ENCODE measurements around the gene NCF4. TPM values are rescaled to one million over a fixed set of nuclear protein-coding genes. Genes with fewer than 3 reads are reported as not detected.

Gene NCF4
- polyA plus RNA-seq (ENCODE audit: low read depth in 6 of 6): 100 to 1,000 TPM in 1 of 6 donors, 10 to 100 TPM in 5; 62.7 to 103 (median 95.9) TPM

DNA sequence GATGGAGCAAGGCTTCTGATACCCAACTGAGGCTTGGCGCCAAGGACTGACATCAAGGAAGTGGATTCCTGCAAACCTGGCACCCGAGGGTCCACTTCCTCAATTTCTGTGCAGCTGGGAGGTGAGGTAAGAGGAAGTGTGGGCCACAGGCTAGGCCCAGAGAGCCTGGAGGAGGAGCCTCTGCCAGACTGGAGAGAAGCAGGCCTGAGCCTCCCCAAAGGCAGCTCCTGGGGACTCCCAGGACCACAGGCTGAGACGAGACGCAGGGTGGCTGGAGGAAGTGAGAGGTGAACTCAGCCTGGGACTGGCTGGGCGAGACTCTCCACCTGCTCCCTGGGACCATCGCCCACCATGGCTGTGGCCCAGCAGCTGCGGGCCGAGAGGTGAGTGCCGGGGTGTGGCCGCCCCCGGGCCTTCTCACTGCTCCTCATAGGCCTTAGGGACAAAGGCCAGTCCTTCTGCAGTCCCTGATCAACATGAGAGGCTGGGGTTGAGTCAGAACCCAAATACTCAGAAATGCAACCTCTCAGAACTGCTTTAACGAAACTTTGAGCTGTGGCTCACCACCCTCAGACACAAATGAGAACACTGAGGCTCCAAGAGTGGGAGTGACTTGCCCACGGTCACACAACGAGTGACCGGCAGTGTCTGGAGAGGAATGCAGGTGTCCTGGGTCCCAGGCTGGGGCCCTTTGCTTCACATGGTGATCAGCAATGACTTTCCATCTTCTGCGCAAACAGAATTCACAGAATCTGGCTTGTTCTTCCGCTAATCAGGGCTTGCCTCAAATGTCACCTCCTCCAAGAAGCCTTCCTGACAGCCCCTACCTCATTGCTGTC lies at the start of gene NCF4:
Gene NCF4 (plus strand): TSS at position 186 of the 839 bp plus-strand sequence. CDS start 166 bp downstream, at position 352.
- peaks cover 16 to 24% of the 10 kb centered on the region in 2 donors for H3K36me3 Mint-ChIP-seq
- peaks cover 51 to 63% (median 62%) of the 10 kb centered on the region in 3 donors for H3K4me1 Mint-ChIP-seq
- H3K4me3 Mint-ChIP-seq: peak within 1 kb of the TSS; percentile 70 to 92 (median 87)
- peak; percentile 91 to 93 for ATAC-seq (ENCODE audit: low read depth in 2 of 2)
- H3K9me3 Mint-ChIP-seq: peaks cover 0 to 5% (median 0%) of the 10 kb centered on the region in 7 donors
- H3K27ac Mint-ChIP-seq: peak within 1 kb of the TSS; percentile 74 to 99 (median 97)
- DNase-seq: peak; percentile 87
- no peaks in the 10 kb centered on the region for H3K27me3 Mint-ChIP-seq

DNA sequence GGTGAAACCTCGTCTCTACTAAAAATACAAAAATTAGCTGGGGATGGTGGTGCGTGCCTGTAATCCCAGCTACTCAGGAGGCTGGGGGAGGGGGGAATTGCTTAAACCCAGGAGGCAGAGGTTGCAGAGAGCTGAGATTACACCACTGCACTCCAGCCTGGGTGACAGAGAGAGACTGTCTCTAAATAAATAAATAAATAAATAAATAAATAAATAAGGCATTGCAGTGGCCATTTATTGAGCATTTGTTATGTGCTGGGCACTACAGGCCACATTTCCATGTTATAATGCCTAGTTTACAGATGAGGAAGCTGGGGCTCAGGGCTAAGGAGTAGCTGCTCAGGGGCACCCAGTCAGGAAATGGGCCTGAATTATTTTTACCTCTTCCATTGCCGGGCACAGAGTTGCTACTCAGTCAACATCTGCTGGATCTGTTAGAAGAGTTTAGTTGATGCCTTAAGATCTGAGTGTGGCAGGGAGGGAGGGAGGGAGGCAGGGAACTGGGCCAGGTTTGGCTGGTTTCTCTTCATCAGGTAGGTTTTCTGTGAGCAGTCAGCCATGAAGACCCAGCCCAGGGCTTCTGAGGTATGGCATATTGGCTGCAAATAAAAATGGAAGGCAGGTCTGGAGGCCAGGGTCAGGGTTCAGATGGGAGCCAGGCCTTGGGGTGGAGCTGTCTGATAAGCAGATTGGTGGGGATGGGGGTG lies 49.6 kb upstream of the NCF4 start:
- no peaks in the 10 kb centered on the region for H3K9me3 Mint-ChIP-seq
- peak overlapping the region in 1 of 8 donors; percentile 9 for H3K4me3 Mint-ChIP-seq
- no peaks in the 10 kb centered on the region for H3K36me3 Mint-ChIP-seq
- H3K27me3 Mint-ChIP-seq: peaks cover 25 to 52% (median 46%) of the 10 kb centered on the region in 3 donors
- H3K4me1 Mint-ChIP-seq: peaks cover 0 to 8% (median 0%) of the 10 kb centered on the region in 3 donors
- H3K27ac Mint-ChIP-seq: peak overlapping the region in 1 of 6 donors; percentile 14
- ATAC-seq (ENCODE audit: low read depth in 2 of 2) (no peak), DNase-seq (no peak)

- peak overlapping the region in 1 of 6 donors; percentile 26 for H3K27ac Mint-ChIP-seq
- DNase-seq (no peak), ATAC-seq (ENCODE audit: low read depth in 2 of 2) (no peak)
- H3K27me3 Mint-ChIP-seq: peaks cover 46 to 84% (median 74%) of the 10 kb centered on the region in 3 donors
- peaks cover 0 to 9% (median 5%) of the 10 kb centered on the region in 3 donors for H3K4me1 Mint-ChIP-seq
- no peak overlapping the region for H3K4me3 Mint-ChIP-seq
- peaks cover 0 to 5% (median 0%) of the 10 kb centered on the region in 7 donors for H3K9me3 Mint-ChIP-seq
- no peaks in the 10 kb centered on the region for H3K36me3 Mint-ChIP-seq
Measured at GRCh38 chr22:36814801-36815200, 46.0 kb upstream of the NCF4 start.

DNA sequence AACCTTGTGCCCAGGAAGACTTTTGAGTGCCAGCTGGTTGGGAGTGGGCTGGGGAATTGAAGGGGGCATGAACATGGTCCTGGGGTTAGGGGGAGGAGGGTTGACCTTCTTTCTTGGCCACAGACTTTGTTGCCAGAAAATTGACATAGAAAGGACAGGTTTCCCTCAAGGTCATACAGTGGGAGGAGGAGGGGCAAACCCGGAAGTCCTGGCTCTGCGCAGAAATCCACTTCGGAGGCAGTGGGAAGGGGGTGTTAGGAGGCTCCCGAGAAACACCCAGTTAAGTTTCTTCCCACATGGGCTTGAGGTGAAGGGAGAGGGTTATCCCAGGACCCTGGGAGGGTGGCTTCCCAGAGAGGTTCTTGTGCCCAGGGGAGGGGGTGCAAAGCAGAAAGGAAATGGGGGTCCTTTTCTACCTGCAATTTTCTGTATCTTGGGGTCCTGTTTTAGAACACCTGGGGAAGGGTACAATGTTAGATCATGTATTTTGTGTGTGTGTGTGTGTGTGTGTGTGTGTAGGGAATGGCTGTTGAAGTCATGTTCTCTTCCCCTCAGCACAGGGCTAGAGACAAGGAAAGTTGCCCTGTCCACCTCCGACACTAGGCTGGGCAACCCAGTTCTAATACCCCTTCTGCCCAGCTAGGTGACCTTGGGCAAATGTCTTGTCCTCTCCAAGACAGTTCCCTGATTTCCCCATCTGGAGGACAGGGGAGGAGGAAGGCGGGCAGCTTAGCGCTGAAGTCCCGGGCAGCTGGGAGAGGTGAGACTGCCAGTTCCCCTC lies 45.1 kb upstream of the NCF4 start:
- no peak overlapping the region for H3K27ac Mint-ChIP-seq
- ATAC-seq (ENCODE audit: low read depth in 2 of 2): no peak
- H3K4me1 Mint-ChIP-seq: peaks cover 0 to 13% (median 5%) of the 10 kb centered on the region in 3 donors
- H3K36me3 Mint-ChIP-seq: no peaks in the 10 kb centered on the region
- H3K27me3 Mint-ChIP-seq: peaks cover 56 to 87% (median 78%) of the 10 kb centered on the region in 3 donors
- no peak for DNase-seq
- H3K4me3 Mint-ChIP-seq: peak overlapping the region in 1 of 8 donors; percentile 16
- peaks cover 0 to 5% (median 0%) of the 10 kb centered on the region in 7 donors for H3K9me3 Mint-ChIP-seq

DNA sequence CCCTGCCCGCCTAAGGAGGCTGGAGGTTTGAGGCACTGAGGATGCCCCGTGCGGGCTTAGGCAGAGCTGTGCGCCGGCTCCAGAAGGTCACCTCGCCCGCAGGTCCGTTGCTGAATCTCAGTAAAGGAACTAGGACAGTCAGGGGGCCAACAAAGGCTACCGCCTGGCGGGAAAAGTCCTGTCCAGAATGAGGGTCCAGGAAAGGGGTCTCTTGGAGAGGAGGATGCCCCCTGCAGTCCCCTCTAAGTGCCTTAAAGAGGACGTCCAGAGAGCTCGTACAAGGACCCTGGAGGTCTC lies 44.5 kb upstream of the NCF4 start:
- H3K27ac Mint-ChIP-seq: no peak overlapping the region
- ATAC-seq (ENCODE audit: low read depth in 2 of 2): no peak
- peaks cover 0 to 5% (median 0%) of the 10 kb centered on the region in 7 donors for H3K9me3 Mint-ChIP-seq
- H3K27me3 Mint-ChIP-seq: peaks cover 61 to 89% (median 82%) of the 10 kb centered on the region in 3 donors
- no peak for DNase-seq
- H3K36me3 Mint-ChIP-seq: no peaks in the 10 kb centered on the region
- H3K4me3 Mint-ChIP-seq: no peak overlapping the region
- peaks cover 0 to 14% (median 5%) of the 10 kb centered on the region in 3 donors for H3K4me1 Mint-ChIP-seq

GRCh38 chr22:36816636-36817524 lies 43.9 kb upstream of the NCF4 start, which contains the start of gene PVALB:
Gene PVALB, minus strand, starts transcription at chr22:36817035. Its CDS starts 30 bp downstream, at chr22:36817005.
- Mint-ChIP-seq H3K36me3 (no peaks in the 10 kb centered on the region), H3K4me1 (peaks cover 0 to 14% (median 5%) of the 10 kb centered on the region in 3 donors), H3K27me3 (peaks cover 64 to 86% (median 85%) of the 10 kb centered on the region in 3 donors), H3K9me3 (peaks cover 0 to 5% (median 0%) of the 10 kb centered on the region in 7 donors), H3K4me3 (peak within 1 kb of the TSS in 2 of 8 donors; percentile 10 to 49), H3K27ac (no peak within 1 kb of the TSS)
- DNase-seq (no peak), ATAC-seq (ENCODE audit: low read depth in 2 of 2) (no peak)

GRCh38 chr22:36817525-36817848 lies 43.3 kb upstream of the NCF4 start:
- H3K27ac Mint-ChIP-seq: no peak overlapping the region

DNA sequence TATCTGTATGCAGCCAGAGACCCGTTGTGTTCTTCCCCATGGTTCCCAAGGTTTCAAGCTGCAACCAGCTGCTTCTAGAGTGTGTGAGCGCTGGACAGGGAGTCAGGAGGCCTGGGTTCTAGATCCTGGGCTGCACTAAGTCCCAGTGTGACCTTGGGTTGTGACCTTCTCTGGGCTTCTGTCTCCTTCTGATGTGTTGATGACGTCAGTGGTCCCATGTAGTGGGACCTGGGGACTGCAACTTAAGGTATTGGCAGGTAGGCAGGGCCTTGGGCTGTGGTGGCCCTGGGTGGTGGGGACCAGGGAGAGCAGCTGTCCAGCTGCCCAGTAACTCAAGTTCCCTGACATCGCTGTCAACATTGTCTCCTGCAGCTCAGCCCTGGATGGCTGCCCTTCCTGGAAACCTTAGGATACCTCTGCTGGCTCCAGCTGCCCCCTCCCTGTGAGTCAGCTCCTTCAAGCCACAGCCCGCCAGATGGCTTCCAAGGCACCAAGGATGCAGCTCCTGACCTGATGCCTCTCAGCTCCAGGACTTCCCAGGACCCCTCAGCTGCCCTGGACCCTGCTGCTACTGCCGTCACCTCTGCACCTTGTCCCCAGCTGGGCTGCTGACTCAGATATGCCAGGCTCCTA lies 42.7 kb upstream of the NCF4 start:
- no peak overlapping the region for H3K4me3 Mint-ChIP-seq
- no peak overlapping the region for H3K27ac Mint-ChIP-seq
- H3K36me3 Mint-ChIP-seq: no peaks in the 10 kb centered on the region
- no peak for DNase-seq
- H3K9me3 Mint-ChIP-seq: peaks cover 0 to 5% (median 0%) of the 10 kb centered on the region in 7 donors
- H3K27me3 Mint-ChIP-seq: peaks cover 52 to 79% (median 77%) of the 10 kb centered on the region in 3 donors
- ATAC-seq (ENCODE audit: low read depth in 2 of 2): no peak
- H3K4me1 Mint-ChIP-seq: peaks cover 0 to 14% (median 5%) of the 10 kb centered on the region in 3 donors

More at GRCh38 chr22:36817525-36817848, 43.3 kb upstream of the NCF4 start:
- Mint-ChIP-seq H3K4me3 (peak overlapping the region in 2 of 8 donors; percentile 10 to 49), H3K36me3 (no peaks in the 10 kb centered on the region), H3K4me1 (peaks cover 0 to 14% (median 5%) of the 10 kb centered on the region in 3 donors), H3K9me3 (peaks cover 0 to 5% (median 0%) of the 10 kb centered on the region in 7 donors), H3K27me3 (peaks cover 58 to 83% (median 83%) of the 10 kb centered on the region in 3 donors)
- DNase-seq (no peak), ATAC-seq (ENCODE audit: low read depth in 2 of 2) (no peak)

DNA sequence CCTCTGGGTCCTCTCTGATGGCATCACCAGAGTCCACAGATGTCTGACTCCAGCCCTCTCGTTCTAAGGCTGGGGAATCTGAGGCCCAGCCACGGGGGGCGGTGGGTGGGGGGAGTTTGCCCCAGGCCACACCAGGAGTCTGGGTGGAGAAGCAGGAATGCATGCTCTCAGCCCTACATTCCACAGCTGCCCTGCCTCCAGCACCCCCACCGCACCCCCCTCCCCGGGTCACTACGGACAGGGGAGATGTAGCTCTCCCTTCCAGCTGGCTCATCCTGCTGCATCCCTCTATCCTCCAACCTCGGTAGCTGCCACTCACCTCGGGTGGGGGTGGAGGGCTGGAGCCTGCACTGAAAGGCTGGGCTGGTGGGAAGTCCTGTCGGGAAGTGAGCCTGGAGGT lies 41.7 kb upstream of the NCF4 start:
- Mint-ChIP-seq H3K27ac (no peak overlapping the region), H3K4me3 (no peak overlapping the region), H3K9me3 (peaks cover 0 to 5% (median 0%) of the 10 kb centered on the region in 7 donors), H3K4me1 (peaks cover 0 to 14% (median 5%) of the 10 kb centered on the region in 3 donors), H3K36me3 (no peaks in the 10 kb centered on the region), H3K27me3 (peaks cover 43 to 78% (median 77%) of the 10 kb centered on the region in 3 donors)
- DNase-seq (no peak), ATAC-seq (ENCODE audit: low read depth in 2 of 2) (no peak)

DNA sequence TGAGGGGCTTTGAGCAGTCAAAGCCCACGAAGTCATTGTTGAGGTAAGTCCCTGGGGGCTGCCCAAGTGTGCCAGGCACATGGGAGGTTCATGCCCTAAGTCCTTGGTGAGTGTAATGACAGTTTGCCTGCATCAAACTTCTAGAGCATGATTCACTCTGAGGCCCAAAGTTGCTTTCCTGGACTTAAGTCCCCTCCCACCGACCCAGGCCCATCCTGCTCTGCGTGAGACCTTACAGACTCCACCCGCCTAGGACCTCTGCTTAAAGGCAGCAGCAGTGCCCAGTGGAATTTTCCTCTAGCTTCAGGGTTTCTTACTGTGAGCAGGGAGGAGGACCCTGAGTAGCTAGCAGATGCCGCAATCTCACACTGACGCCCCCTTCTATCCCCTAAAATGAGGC lies 38.2 kb upstream of the NCF4 start:
- Mint-ChIP-seq H3K9me3 (peaks cover 0 to 4% (median 0%) of the 10 kb centered on the region in 7 donors), H3K27me3 (peaks cover 52 to 83% (median 65%) of the 10 kb centered on the region in 3 donors)

GRCh38 chr22:36823186-36823839 lies 37.5 kb upstream of the NCF4 start:
- Mint-ChIP-seq H3K4me3 (no peak overlapping the region), H3K27me3 (peaks cover 54 to 83% (median 65%) of the 10 kb centered on the region in 3 donors), H3K27ac (no peak overlapping the region), H3K9me3 (no peaks in the 10 kb centered on the region), H3K36me3 (peaks cover 0 to 7% of the 10 kb centered on the region in 2 donors), H3K4me1 (peaks cover 0 to 11% (median 0%) of the 10 kb centered on the region in 3 donors)
- ATAC-seq (ENCODE audit: low read depth in 2 of 2) (no peak), DNase-seq (no peak)

More for the DNA sequence above, 38.2 kb upstream of the NCF4 start:
- ATAC-seq (ENCODE audit: low read depth in 2 of 2): no peak
- no peak overlapping the region for H3K27ac Mint-ChIP-seq
- DNase-seq: no peak
- H3K4me1 Mint-ChIP-seq: peaks cover 0 to 13% (median 3%) of the 10 kb centered on the region in 3 donors
- peaks cover 0 to 7% of the 10 kb centered on the region in 2 donors for H3K36me3 Mint-ChIP-seq
- no peak overlapping the region for H3K4me3 Mint-ChIP-seq

Measured in naive B cell (primary cell).